ENCODE results near the gene GRB10.

GRCh38 chr7:50552139-50552538 is 230.6 kb downstream of the GRB10 start:
- TF ChIP-seq CTCF (IDR thresholded peaks at IDR 0.05) (no peak), POLR2A (IDR thresholded peaks at IDR 0.05) (no peak)

Data from Peyer's patch (tissue), 4 donors.